ENCODE data around the gene BLM. TPM values are rescaled to one million over a fixed set of nuclear protein-coding genes. Genes with fewer than 3 reads are reported as not detected.
A peak's percentile ranks its signal among the peaks of the same experiment; 100 is the strongest.

The BLM gene
- total and polyA plus RNA-seq, 2 donors (not counting 1 experiment from before 2014, with no cell fraction given) = 1.5 to 1.7 TPM

DNA sequence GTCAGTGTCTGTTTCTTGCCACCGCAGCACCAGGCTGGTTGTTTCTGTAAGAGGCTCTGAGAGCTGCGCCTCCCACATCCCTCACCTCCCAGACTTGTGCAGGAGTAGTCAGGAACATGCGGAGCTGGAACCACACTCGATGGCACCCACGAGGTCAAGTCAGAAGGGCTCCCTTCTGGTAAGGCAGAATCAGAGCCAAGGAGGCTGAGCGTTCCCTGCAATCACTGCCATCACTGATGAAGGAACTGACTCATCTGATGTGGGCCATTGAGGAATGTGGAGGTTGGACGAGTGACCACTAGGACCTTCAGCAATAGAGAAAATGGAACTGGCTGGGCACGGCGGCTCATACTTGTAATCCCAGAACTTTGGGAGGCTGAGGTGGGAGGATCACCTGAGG is 35.7 kb upstream of the BLM start:
- DNase-seq (ENCODE audit: low read depth in 2 of 2) = peak; percentile 89 to 97

DNA sequence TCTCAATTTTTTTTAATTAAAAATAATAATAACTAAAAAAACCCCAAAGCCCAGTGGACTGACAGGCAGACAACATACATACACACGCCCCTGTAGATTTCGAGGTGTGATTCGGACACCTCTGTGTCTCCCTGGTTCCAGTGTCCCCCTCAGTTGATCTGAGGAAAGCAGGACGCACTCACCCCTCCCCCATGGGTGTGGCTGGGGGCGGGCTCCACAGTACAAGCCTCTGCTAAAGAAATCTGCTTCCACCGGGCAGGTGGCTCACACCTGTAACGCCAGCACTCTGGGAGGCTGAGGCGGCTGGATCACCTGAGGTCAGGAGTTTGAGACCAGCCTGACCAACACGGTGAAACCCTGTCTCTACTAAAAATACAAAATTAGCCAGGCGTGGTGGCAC is 33.8 kb upstream of the BLM start:
- Histone ChIP-seq H3K9me3 (ENCODE audit: control insufficient read depth, insufficient read depth, low read depth, low read length) (no peaks in the 10 kb centered on the region), H3K27me3 (ENCODE audit: control insufficient read depth, insufficient read depth, low read length) (no peaks in the 10 kb centered on the region), H2AFZ (ENCODE audit: low read length) (no peak overlapping the region), H3K4me2 (ENCODE audit: extremely low read depth, insufficient read depth, low read length) (no peak overlapping the region), H3K4me3 (replicated peaks in 1 of 4; ENCODE audit: control extremely low read depth in 1 of 4, insufficient read depth in 1 of 4, low read depth in 3 of 4, low read length in 4 of 4) (no peak overlapping the region), H3K4me1 (ENCODE audit: control insufficient read depth, extremely low read depth, insufficient read depth, low read length) (peaks cover 14% of the 10 kb centered on the region), H3K79me2 (ENCODE audit: control insufficient read depth, insufficient read depth, low read length) (no peaks in the 10 kb centered on the region), H3K9ac (ENCODE audit: insufficient read depth, low read length) (no peak overlapping the region), H3K36me3 (ENCODE audit: control insufficient read depth, insufficient read depth, low read length) (no peaks in the 10 kb centered on the region), H3K27ac (ENCODE audit: insufficient read depth, low read length) (no peak overlapping the region), H4K20me1 (ENCODE audit: control insufficient read depth, extremely low read depth, insufficient read depth, low read length) (no peaks in the 10 kb centered on the region)
- no peak for TF ChIP-seq EZH2 (IDR thresholded peaks at IDR 0.05; ENCODE audit: low read length, missing control alignments)
- TF ChIP-seq, protein P1, sequence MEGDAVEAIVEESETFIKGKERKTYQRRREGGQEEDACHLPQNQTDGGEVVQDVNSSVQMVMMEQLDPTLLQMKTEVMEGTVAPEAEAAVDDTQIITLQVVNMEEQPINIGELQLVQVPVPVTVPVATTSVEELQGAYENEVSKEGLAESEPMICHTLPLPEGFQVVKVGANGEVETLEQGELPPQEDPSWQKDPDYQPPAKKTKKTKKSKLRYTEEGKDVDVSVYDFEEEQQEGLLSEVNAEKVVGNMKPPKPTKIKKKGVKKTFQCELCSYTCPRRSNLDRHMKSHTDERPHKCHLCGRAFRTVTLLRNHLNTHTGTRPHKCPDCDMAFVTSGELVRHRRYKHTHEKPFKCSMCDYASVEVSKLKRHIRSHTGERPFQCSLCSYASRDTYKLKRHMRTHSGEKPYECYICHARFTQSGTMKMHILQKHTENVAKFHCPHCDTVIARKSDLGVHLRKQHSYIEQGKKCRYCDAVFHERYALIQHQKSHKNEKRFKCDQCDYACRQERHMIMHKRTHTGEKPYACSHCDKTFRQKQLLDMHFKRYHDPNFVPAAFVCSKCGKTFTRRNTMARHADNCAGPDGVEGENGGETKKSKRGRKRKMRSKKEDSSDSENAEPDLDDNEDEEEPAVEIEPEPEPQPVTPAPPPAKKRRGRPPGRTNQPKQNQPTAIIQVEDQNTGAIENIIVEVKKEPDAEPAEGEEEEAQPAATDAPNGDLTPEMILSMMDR (conservative IDR thresholded peaks at IDR 0.05 in 1 of 2, IDR thresholded peaks at IDR 0.05 in 1 of 2; ENCODE audit: low read depth in 1 of 2, low read length in 2 of 2) = no peak
- no peak for DNase-seq (ENCODE audit: low read depth in 2 of 2)

More for the DNA sequence above, 35.7 kb upstream of the BLM start:
- Histone ChIP-seq H3K4me2 (ENCODE audit: extremely low read depth, insufficient read depth, low read length) (no peak overlapping the region), H2AFZ (ENCODE audit: low read length) (no peak overlapping the region), H3K79me2 (ENCODE audit: control insufficient read depth, insufficient read depth, low read length) (no peaks in the 10 kb centered on the region), H4K20me1 (ENCODE audit: control insufficient read depth, extremely low read depth, insufficient read depth, low read length) (no peaks in the 10 kb centered on the region), H3K27ac (ENCODE audit: insufficient read depth, low read length) (peak overlapping the region; percentile 86), H3K36me3 (ENCODE audit: control insufficient read depth, insufficient read depth, low read length) (no peaks in the 10 kb centered on the region), H3K4me1 (ENCODE audit: control insufficient read depth, extremely low read depth, insufficient read depth, low read length) (peaks cover 14% of the 10 kb centered on the region), H3K9ac (ENCODE audit: insufficient read depth, low read length) (no peak overlapping the region), H3K27me3 (ENCODE audit: control insufficient read depth, insufficient read depth, low read length) (no peaks in the 10 kb centered on the region), H3K9me3 (ENCODE audit: control insufficient read depth, insufficient read depth, low read depth, low read length) (no peaks in the 10 kb centered on the region), H3K4me3 (replicated peaks in 1 of 4; ENCODE audit: control extremely low read depth in 1 of 4, insufficient read depth in 1 of 4, low read depth in 3 of 4, low read length in 4 of 4) (no peak overlapping the region)
- TF ChIP-seq, protein P1 (conservative IDR thresholded peaks at IDR 0.05 in 1 of 2, IDR thresholded peaks at IDR 0.05 in 1 of 2; ENCODE audit: low read depth in 1 of 2, low read length in 2 of 2) = no peak
- TF ChIP-seq EZH2 (IDR thresholded peaks at IDR 0.05; ENCODE audit: low read length, missing control alignments) = no peak

DNA sequence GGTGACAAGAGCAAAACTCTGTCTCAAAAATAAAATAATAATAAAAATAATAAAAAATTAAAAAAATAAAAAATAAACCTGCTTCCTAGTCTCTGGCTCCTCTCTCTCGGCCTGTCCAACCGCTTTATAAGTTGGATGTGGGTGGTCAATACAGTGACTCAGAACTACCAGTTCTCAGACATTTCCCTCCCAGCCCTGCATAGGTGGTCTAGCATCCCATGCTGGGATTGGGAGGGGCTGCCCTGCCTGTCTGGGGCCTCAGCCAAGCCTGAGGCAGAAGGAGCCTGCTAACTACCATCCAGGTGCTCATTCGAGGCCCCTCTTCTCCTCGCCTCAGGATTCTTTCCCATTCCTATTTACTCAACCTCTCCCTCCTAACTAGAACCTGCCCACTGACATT is 33.3 kb upstream of the BLM start:
- H3K36me3 ChIP-seq (ENCODE audit: control insufficient read depth, insufficient read depth, low read length) = no peaks in the 10 kb centered on the region
- no peaks in the 10 kb centered on the region for H3K9me3 ChIP-seq (ENCODE audit: control insufficient read depth, insufficient read depth, low read depth, low read length)
- no peak overlapping the region for H3K4me2 ChIP-seq (ENCODE audit: extremely low read depth, insufficient read depth, low read length)
- H3K4me1 ChIP-seq (ENCODE audit: control insufficient read depth, extremely low read depth, insufficient read depth, low read length) = peaks cover 14% of the 10 kb centered on the region
- H3K4me3 ChIP-seq (replicated peaks in 1 of 4; ENCODE audit: control extremely low read depth in 1 of 4, insufficient read depth in 1 of 4, low read depth in 3 of 4, low read length in 4 of 4) = no peak overlapping the region
- DNase-seq (ENCODE audit: low read depth in 2 of 2) = peak in 1 of 2 donors; percentile 47
- TF ChIP-seq, protein P1 (conservative IDR thresholded peaks at IDR 0.05 in 1 of 2, IDR thresholded peaks at IDR 0.05 in 1 of 2; ENCODE audit: low read depth in 1 of 2, low read length in 2 of 2) = no peak
- no peaks in the 10 kb centered on the region for H4K20me1 ChIP-seq (ENCODE audit: control insufficient read depth, extremely low read depth, insufficient read depth, low read length)
- H3K9ac ChIP-seq (ENCODE audit: insufficient read depth, low read length) = no peak overlapping the region
- no peaks in the 10 kb centered on the region for H3K27me3 ChIP-seq (ENCODE audit: control insufficient read depth, insufficient read depth, low read length)
- H2AFZ ChIP-seq (ENCODE audit: low read length) = no peak overlapping the region
- no peak overlapping the region for H3K27ac ChIP-seq (ENCODE audit: insufficient read depth, low read length)
- no peaks in the 10 kb centered on the region for H3K79me2 ChIP-seq (ENCODE audit: control insufficient read depth, insufficient read depth, low read length)
